ENCODE results near the gene PSG4. TPM values are rescaled to one million over a fixed set of nuclear protein-coding genes. Genes with fewer than 3 reads are reported as not detected.
"Not testable (repeated sequence)": the region's sequence is repeated elsewhere in the genome, so short reads cannot be mapped to it uniquely, and the experiment has no call there.

The PSG4 gene
- total and polyA plus RNA-seq, 11 donors, result not detected

- H3K4me1 ChIP-seq, result no peaks in the 10 kb centered on the region
- DNase-seq (no peak), ATAC-seq (no peak)
- WGBS, 4 donors, result 55 to 68% (median 56%) methylated on average over 4 of the region's 4 CpGs
- no peaks in the 10 kb centered on the region for H3K36me3 ChIP-seq
- TF ChIP-seq POLR2A (IDR thresholded peaks at IDR 0.05) (no peak), CTCF (IDR thresholded peaks at IDR 0.05) (no peak)
- no peak overlapping the region for H3K27ac ChIP-seq
- H3K4me3 ChIP-seq, result no peak overlapping the region
- H3K9me3 ChIP-seq, result no peaks in the 10 kb centered on the region
- H3K27me3 ChIP-seq, result no peaks in the 10 kb centered on the region
- intact Hi-C loops (cut with DNase I), result no loop called here
Measured at GRCh38 chr19:43152214-43152613, 53.2 kb downstream of the PSG4 start.

GRCh38 chr19:43149788-43150187 lies 55.6 kb downstream of the PSG4 start:
- H3K36me3 ChIP-seq; H3K9me3 ChIP-seq; H3K4me1 ChIP-seq; intact Hi-C loops (cut with DNase I); H3K27me3 ChIP-seq; H3K4me3 ChIP-seq; ATAC-seq; H3K27ac ChIP-seq; DNase-seq: not testable (repeated sequence)
- 68 to 71% (median 69%) methylated on average over 7 of the region's 7 CpGs for WGBS, 4 donors

- no peak for ATAC-seq
- no peak overlapping the region for H3K4me3 ChIP-seq
- WGBS, 4 donors, result 50 to 63% (median 60%) methylated on average over 1 of the region's 1 CpG
- no peak for DNase-seq
- no peaks in the 10 kb centered on the region for H3K36me3 ChIP-seq
- H3K4me1 ChIP-seq, result no peaks in the 10 kb centered on the region
- H3K27ac ChIP-seq, result no peak overlapping the region
- TF ChIP-seq POLR2A (IDR thresholded peaks at IDR 0.05) (no peak), CTCF (IDR thresholded peaks at IDR 0.05) (no peak)
- H3K27me3 ChIP-seq, result peaks cover 0 to 3% (median 0%) of the 10 kb centered on the region in 9 donors
- H3K9me3 ChIP-seq, result no peaks in the 10 kb centered on the region
- intact Hi-C loops (cut with DNase I), result no loop called here
Measured at GRCh38 chr19:43148233-43148632, 57.2 kb downstream of the PSG4 start.

Other genes starting within 250 kb of the PSG4 start
- gene PSG11, start 179.2 kb downstream of the PSG4 start, total RNA-seq, result not detected
- not detected for gene PSG11, start 179.2 kb downstream of the PSG4 start, polyA plus RNA-seq
- not detected for gene PSG2, start 122.9 kb downstream of the PSG4 start, total RNA-seq
- gene PSG2, start 122.9 kb downstream of the PSG4 start, polyA plus RNA-seq, result not detected
- gene PSG5, start 19.1 kb downstream of the PSG4 start, total RNA-seq, result not detected
- not detected for gene PSG5, start 19.1 kb downstream of the PSG4 start, polyA plus RNA-seq
- not detected for gene PSG9, start 63.9 kb upstream of the PSG4 start, total RNA-seq
- not detected for gene PSG9, start 63.9 kb upstream of the PSG4 start, polyA plus RNA-seq
- gene CD177, start 148.0 kb upstream of the PSG4 start, total RNA-seq, result 1 to 10 TPM in 2 of 9 donors, under 1 TPM in 5, not detected in 2; 0.21 to 6.4 (median 0.60) TPM
- under 1 TPM in 1 of 2 donors, not detected in 1; 0.14 TPM for gene CD177, start 148.0 kb upstream of the PSG4 start, polyA plus RNA-seq
- gene TEX101, start 209.3 kb upstream of the PSG4 start, total RNA-seq, result not detected
- gene TEX101, start 209.3 kb upstream of the PSG4 start, polyA plus RNA-seq, result not detected

All from heart left ventricle (tissue), 16 donors.